GM12878 (cell line): ENCODE measurements around the gene CDH15.

Source experiments
- CEBPB ChIP-seq, 2 experiments: fragments of 150-350 bp in 1 of 2; IDR thresholded peaks; 2 replicates each; pipeline ENCODE4 v1.6.1; 2012 to 2014; ENCODE audit warnings: low read depth in 2 of 2, low read length in 2 of 2, borderline replicate concordance in 1 of 2, inconsistent platforms in 1 of 2
- CREB1 ChIP-seq: IDR thresholded peaks from 2 replicates; pipeline ENCODE4 v1.6.1; 2012; ENCODE audit warnings: low read depth, mild to moderate bottlenecking, inconsistent platforms
- CTCF ChIP-seq, 3 experiments: IDR thresholded peaks in 2 of 3; conservative IDR thresholded peaks in 1 of 3; 2 replicates each; pipeline ENCODE4 v1.5.1; 2011; ENCODE audit warnings: low read depth in 3 of 3, low read length in 3 of 3, mild to moderate bottlenecking in 3 of 3, control low read depth in 2 of 3, moderate library complexity in 2 of 3, inconsistent platforms in 1 of 3, mixed read lengths in 1 of 3; ENCODE audit not compliant: control insufficient read depth in 2 of 3, insufficient read depth in 1 of 3; ENCODE audit errors: extremely low read depth in 1 of 3
- EZH2 ChIP-seq: IDR thresholded peaks from 2 replicates; pipeline ENCODE4 v1.6.1; 2012; ENCODE audit warnings: low read depth, mild to moderate bottlenecking, control low read depth, inconsistent platforms, low read length, borderline replicate concordance; ENCODE audit not compliant: control insufficient read depth
- GABPA ChIP-seq: IDR thresholded peaks from 2 replicates; pipeline ENCODE4 v1.6.1; 2014; ENCODE audit warnings: antibody characterized with exemption, low read depth, mild to moderate bottlenecking, inconsistent platforms
- MEF2A ChIP-seq: IDR thresholded peaks from 2 replicates; pipeline ENCODE4 v1.6.1; 2011; ENCODE audit warnings: low read depth, mild to moderate bottlenecking, low read length, moderate library complexity; ENCODE audit not compliant: insufficient read depth
- MYC ChIP-seq: IDR thresholded peaks from 2 replicates; pipeline ENCODE4 v1.6.1; 2011; ENCODE audit warnings: mild to moderate bottlenecking, low read length, moderate library complexity, inconsistent platforms; ENCODE audit not compliant: insufficient read depth, insufficient replicate concordance, insufficient read length, severe bottlenecking
- TCF12 ChIP-seq: IDR thresholded peaks from 2 replicates; pipeline ENCODE4 v1.6.1; 2011; ENCODE audit warnings: low read depth, mild to moderate bottlenecking, low read length
- USF1 ChIP-seq: IDR thresholded peaks from 2 replicates; pipeline ENCODE4 v1.6.1; 2011; ENCODE audit warnings: borderline replicate concordance, low read depth, mild to moderate bottlenecking, moderate library complexity, mixed read lengths, low read length; ENCODE audit not compliant: insufficient read depth; ENCODE audit errors: extremely low read length
- YBX1 ChIP-seq: fragments of 450-650 bp; IDR thresholded peaks from 2 replicates; pipeline ENCODE4 v1.6.1; 2016; ENCODE audit warnings: antibody characterized with exemption
- ZBED1 ChIP-seq: IDR thresholded peaks from 2 replicates; pipeline ENCODE4 v1.6.1; 2016; ENCODE audit warnings: borderline replicate concordance
- TF ChIP-seq, protein P1 (sequence below): fragments of 450-650 bp; IDR thresholded peaks from 2 replicates; pipeline ENCODE4 v1.6.1; 2017; ENCODE audit warnings: mild to moderate bottlenecking, low read depth, inconsistent platforms; ENCODE audit not compliant: poor library complexity, severe bottlenecking
- TF ChIP-seq, protein P2 (sequence below): IDR thresholded peaks from 2 replicates; pipeline ENCODE4 v1.6.1; 2012; ENCODE audit warnings: mild to moderate bottlenecking, low read depth, low read length

- TF ChIP-seq CREB1 (no peak), MEF2A (no peak), GABPA (no peak), USF1 (no peak), CTCF (IDR thresholded peaks at IDR 0.05 in 2 of 3, conservative IDR thresholded peaks at IDR 0.05 in 1 of 3; ENCODE audit: control insufficient read depth in 2 of 3, extremely low read depth in 1 of 3, insufficient read depth in 1 of 3, low read depth in 3 of 3, low read length in 3 of 3) (no peak), EZH2 (no peak), TCF12 (no peak), ZBED1 (no peak), CEBPB (IDR thresholded peaks at IDR 0.05; ENCODE audit: borderline replicate concordance in 1 of 2, low read depth in 2 of 2, low read length in 2 of 2) (no peak), YBX1 (no peak), MYC (no peak)
- TF ChIP-seq, protein P1, sequence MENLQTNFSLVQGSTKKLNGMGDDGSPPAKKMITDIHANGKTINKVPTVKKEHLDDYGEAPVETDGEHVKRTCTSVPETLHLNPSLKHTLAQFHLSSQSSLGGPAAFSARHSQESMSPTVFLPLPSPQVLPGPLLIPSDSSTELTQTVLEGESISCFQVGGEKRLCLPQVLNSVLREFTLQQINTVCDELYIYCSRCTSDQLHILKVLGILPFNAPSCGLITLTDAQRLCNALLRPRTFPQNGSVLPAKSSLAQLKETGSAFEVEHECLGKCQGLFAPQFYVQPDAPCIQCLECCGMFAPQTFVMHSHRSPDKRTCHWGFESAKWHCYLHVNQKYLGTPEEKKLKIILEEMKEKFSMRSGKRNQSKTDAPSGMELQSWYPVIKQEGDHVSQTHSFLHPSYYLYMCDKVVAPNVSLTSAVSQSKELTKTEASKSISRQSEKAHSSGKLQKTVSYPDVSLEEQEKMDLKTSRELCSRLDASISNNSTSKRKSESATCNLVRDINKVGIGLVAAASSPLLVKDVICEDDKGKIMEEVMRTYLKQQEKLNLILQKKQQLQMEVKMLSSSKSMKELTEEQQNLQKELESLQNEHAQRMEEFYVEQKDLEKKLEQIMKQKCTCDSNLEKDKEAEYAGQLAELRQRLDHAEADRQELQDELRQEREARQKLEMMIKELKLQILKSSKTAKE: no peak
- TF ChIP-seq, protein P2, sequence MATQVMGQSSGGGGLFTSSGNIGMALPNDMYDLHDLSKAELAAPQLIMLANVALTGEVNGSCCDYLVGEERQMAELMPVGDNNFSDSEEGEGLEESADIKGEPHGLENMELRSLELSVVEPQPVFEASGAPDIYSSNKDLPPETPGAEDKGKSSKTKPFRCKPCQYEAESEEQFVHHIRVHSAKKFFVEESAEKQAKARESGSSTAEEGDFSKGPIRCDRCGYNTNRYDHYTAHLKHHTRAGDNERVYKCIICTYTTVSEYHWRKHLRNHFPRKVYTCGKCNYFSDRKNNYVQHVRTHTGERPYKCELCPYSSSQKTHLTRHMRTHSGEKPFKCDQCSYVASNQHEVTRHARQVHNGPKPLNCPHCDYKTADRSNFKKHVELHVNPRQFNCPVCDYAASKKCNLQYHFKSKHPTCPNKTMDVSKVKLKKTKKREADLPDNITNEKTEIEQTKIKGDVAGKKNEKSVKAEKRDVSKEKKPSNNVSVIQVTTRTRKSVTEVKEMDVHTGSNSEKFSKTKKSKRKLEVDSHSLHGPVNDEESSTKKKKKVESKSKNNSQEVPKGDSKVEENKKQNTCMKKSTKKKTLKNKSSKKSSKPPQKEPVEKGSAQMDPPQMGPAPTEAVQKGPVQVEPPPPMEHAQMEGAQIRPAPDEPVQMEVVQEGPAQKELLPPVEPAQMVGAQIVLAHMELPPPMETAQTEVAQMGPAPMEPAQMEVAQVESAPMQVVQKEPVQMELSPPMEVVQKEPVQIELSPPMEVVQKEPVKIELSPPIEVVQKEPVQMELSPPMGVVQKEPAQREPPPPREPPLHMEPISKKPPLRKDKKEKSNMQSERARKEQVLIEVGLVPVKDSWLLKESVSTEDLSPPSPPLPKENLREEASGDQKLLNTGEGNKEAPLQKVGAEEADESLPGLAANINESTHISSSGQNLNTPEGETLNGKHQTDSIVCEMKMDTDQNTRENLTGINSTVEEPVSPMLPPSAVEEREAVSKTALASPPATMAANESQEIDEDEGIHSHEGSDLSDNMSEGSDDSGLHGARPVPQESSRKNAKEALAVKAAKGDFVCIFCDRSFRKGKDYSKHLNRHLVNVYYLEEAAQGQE: no peak
Measured at GRCh38 chr16:89209522-89210044, 38.0 kb downstream of the CDH15 start.
